ENCODE results near the gene S100A3. TPM values are rescaled to one million over a fixed set of nuclear protein-coding genes. Genes with fewer than 3 reads are reported as not detected.
"Not testable (repeated sequence)": the region's sequence is repeated elsewhere in the genome, so short reads cannot be mapped to it uniquely, and the experiment has no call there.

The S100A3 gene
- total RNA-seq, 1 donor from 2014 or later: 1.3 TPM

DNA sequence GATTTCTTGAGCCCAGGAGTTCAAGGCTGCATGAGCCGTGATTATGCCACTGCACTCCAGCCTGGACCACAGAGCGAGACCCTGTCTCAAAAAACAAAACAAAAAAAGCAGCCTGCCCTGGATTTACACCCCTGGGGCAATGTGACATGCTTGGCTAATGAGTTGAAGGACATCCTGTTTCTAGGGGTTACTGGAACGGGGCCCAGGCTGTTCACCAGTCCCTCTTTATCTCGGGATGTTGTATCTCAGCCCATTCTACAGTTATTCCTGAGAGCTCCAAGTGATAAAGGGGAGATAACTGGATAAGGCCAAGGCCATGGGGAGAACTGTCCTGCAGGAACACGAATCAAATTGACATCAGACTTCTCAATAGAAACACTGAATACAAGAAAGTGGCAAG, 38.3 kb upstream of the S100A3 start:
- no peak overlapping the region for H3K4me3 ChIP-seq
- ATAC-seq (no peak), DNase-seq (no peak)
- H3K27me3 ChIP-seq: no peaks in the 10 kb centered on the region
- H3K36me3 ChIP-seq: no peaks in the 10 kb centered on the region
- no peaks in the 10 kb centered on the region for H3K4me1 ChIP-seq
- no peak overlapping the region for H3K27ac ChIP-seq
- TF ChIP-seq, protein P1, sequence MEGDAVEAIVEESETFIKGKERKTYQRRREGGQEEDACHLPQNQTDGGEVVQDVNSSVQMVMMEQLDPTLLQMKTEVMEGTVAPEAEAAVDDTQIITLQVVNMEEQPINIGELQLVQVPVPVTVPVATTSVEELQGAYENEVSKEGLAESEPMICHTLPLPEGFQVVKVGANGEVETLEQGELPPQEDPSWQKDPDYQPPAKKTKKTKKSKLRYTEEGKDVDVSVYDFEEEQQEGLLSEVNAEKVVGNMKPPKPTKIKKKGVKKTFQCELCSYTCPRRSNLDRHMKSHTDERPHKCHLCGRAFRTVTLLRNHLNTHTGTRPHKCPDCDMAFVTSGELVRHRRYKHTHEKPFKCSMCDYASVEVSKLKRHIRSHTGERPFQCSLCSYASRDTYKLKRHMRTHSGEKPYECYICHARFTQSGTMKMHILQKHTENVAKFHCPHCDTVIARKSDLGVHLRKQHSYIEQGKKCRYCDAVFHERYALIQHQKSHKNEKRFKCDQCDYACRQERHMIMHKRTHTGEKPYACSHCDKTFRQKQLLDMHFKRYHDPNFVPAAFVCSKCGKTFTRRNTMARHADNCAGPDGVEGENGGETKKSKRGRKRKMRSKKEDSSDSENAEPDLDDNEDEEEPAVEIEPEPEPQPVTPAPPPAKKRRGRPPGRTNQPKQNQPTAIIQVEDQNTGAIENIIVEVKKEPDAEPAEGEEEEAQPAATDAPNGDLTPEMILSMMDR (IDR thresholded peaks at IDR 0.05): no peak
- intact Hi-C loops (cut with DNase I): no loop called here
- H3K9me3 ChIP-seq: no peaks in the 10 kb centered on the region

DNA sequence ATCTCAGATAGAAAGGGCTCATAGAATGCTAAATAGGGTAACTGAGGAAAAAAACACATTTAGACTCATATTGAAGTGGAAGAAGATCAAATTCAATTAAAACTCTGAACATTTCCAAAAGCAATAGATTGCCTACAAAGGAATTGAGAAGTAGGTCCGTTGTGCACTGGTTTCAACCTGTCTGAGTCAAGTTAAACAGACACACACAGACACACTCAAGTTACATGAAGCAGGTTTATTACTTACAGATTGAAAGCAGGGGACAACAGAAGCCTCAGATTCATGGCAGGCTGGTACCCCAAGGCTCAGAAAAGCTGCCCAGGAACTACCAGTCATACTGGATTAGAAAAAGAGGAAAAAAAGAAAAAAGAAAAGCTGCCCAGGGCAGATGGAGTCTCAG, 37.3 kb upstream of the S100A3 start:
- TF ChIP-seq, protein P1 (IDR thresholded peaks at IDR 0.05): no peak
- H3K4me3 ChIP-seq: no peak overlapping the region
- no peaks in the 10 kb centered on the region for H3K36me3 ChIP-seq
- H3K27ac ChIP-seq: no peak overlapping the region
- no peaks in the 10 kb centered on the region for H3K4me1 ChIP-seq
- H3K9me3 ChIP-seq: no peaks in the 10 kb centered on the region
- no peaks in the 10 kb centered on the region for H3K27me3 ChIP-seq
- no peak for ATAC-seq
- intact Hi-C loops (cut with DNase I): no loop called here
- DNase-seq: no peak

DNA sequence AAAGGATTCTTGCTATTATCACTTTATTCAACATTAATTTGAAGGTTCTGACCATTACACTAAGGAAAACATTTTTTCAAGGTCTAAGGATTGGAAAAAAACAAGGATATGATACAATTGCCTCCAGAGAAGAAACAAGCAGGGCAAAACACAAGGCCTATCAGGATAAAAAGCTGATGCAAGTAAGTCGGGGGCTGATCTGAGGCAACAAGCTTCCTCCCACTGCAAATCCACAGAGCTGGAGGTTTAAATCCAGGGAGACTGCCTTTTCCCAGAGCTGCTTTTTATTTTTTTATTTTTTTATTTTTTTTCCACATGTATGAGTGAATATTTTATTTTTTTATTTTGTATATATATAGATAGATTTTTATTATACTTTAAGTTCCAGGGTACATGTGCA, 35.9 kb upstream of the S100A3 start:
- Histone ChIP-seq H3K27me3 (no peaks in the 10 kb centered on the region), H3K36me3 (no peaks in the 10 kb centered on the region), H3K9me3 (no peaks in the 10 kb centered on the region), H3K4me1 (no peaks in the 10 kb centered on the region), H3K27ac (no peak overlapping the region), H3K4me3 (no peak overlapping the region)
- DNase-seq: no peak
- intact Hi-C loops (cut with DNase I): no loop called here
- ATAC-seq: no peak
- TF ChIP-seq, protein P1 (IDR thresholded peaks at IDR 0.05): no peak

DNA sequence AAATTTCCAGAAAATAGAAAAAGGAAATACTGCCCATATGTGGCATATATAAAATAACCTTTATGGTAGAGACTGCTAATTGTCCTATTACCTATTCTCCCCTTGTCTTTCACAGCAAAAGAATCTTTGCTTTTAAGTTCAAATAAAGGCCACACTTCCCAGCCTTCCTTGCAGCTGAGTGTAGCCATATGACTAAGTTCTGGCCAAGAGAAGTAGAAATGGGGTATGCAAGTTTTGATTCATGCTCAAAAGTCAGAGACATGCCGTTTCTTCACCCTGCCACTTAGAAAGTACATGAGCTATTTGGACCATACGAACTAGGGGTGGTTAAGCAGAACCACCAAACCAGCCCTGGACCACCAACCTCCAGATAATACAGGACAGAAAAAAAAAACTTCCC, 34.9 kb upstream of the S100A3 start:
- H3K4me3 ChIP-seq: no peak overlapping the region
- no peaks in the 10 kb centered on the region for H3K9me3 ChIP-seq
- ATAC-seq (no peak), DNase-seq (no peak)
- H3K4me1 ChIP-seq: no peaks in the 10 kb centered on the region
- TF ChIP-seq, protein P1 (IDR thresholded peaks at IDR 0.05): no peak
- H3K27ac ChIP-seq: no peak overlapping the region
- no peaks in the 10 kb centered on the region for H3K27me3 ChIP-seq
- H3K36me3 ChIP-seq: no peaks in the 10 kb centered on the region
- intact Hi-C loops (cut with DNase I): no loop called here

DNA sequence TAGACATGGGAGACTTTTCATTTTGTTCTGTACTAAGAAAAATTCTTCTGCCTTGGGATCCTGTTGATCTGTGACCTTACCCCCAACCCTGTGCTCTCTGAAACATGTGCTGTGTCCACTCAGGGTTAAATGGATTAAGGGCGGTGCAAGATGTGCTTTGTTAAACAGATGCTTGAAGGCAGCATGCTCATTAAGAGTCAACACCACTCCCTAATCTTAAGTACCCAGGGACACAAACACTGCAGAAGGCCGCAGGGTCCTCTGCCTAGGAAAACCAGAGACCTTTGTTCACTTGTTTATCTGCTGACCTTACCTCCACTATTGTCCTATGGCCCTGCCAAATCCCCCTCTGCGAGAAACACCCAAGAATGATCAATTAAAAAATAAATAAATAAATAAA, 34.5 kb upstream of the S100A3 start:
- H3K9me3 ChIP-seq; H3K4me3 ChIP-seq; intact Hi-C loops (cut with DNase I); H3K4me1 ChIP-seq; DNase-seq; H3K36me3 ChIP-seq; H3K27me3 ChIP-seq; ATAC-seq; H3K27ac ChIP-seq: not testable (repeated sequence)

DNA sequence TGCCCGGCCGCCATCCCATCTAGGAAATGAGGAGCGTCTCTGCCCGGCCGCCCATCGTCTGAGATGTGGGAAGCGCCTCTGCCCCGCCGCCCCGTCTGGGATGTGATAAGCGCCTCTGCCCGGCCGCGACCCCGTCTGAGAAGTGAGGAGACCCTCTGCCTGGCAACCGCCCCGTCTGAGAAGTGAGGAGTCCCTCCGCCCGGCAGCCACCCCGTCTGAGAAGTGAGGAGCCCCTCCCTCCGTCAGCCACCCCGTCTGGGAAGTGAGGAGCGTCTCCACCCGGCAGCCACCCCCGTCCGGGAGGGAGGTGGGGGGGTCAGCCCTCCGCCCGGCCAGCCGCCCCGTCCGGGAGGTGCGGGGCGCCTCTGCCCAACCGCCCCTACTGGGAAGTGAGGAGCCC, 33.8 kb upstream of the S100A3 start:
- H3K27me3 ChIP-seq; H3K4me3 ChIP-seq; intact Hi-C loops (cut with DNase I); H3K9me3 ChIP-seq; ATAC-seq; H3K36me3 ChIP-seq; H3K27ac ChIP-seq; H3K4me1 ChIP-seq; DNase-seq: not testable (repeated sequence)

DNA sequence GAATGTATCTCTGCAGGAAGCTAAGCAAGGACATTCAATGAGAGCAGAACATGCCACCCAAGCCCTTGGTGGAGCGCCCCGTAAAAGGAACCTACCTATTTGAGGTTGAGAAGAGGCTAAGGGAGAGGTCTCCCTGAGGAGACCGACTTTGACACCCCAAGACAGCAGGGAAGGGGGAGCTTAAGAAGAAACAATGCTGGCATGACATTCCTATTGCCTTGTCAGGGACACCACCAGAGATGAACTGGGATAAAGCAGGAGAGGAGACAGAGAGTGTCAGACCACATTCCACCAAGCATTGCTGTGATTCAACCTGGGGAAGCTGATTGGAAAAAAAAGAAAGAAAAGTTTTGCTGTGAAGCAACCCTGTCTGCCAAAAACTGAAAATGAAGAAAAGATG, 29.9 kb upstream of the S100A3 start:
- no peak for ATAC-seq
- H3K4me1 ChIP-seq: no peaks in the 10 kb centered on the region
- intact Hi-C loops (cut with DNase I): loop anchor here (10.0 kb wide), 1 partner anchor 46 kb away; the partner anchor contains the start of genes S100A1 and S100A13
- no peaks in the 10 kb centered on the region for H3K36me3 ChIP-seq
- H3K27ac ChIP-seq: no peak overlapping the region
- DNase-seq: no peak
- TF ChIP-seq, protein P1 (IDR thresholded peaks at IDR 0.05): no peak
- no peak overlapping the region for H3K4me3 ChIP-seq
- no peaks in the 10 kb centered on the region for H3K9me3 ChIP-seq
- no peaks in the 10 kb centered on the region for H3K27me3 ChIP-seq

All from upper lobe of right lung (tissue), 1 donor.